Transverse colon (tissue), 4 donors: Measurements from ENCODE around the gene OLFM4. TPM values are rescaled to one million over a fixed set of nuclear protein-coding genes. Genes with fewer than 3 reads are reported as not detected.
A peak's percentile ranks its signal among the peaks of the same experiment; 100 is the strongest.

Experiments used
- DNase-seq: peaks from one replicate; pipeline ENCODE4 v3.0.0-alpha.2; 2019
- H3K27ac ChIP-seq, 4 donors: fragments of 200-600 bp; sonication (generic); 2 replicates each; pipeline ENCODE4 v1.5.1; 2016 to 2018; ENCODE audit warnings: inconsistent platforms in 4 of 4
- H3K27me3 ChIP-seq: fragments of 200-600 bp; sonication (generic); 2 replicates; pipeline ENCODE4 v1.5.1; 2017; ENCODE audit warnings: inconsistent platforms
- H3K36me3 ChIP-seq, 4 donors: fragments of 200-600 bp; sonication (generic); 2 replicates each; pipeline ENCODE4 v1.5.1; 2017 to 2019; ENCODE audit warnings: inconsistent platforms in 4 of 4
- H3K4me1 ChIP-seq, 4 donors: fragments of 200-600 bp; sonication (generic); 2 replicates each; pipeline ENCODE4 v1.5.1; 2017 to 2020; ENCODE audit warnings: inconsistent platforms in 4 of 4
- H3K4me3 ChIP-seq, 4 donors: fragments of 200-600 bp; sonication (generic); 1 replicate in 1 of 4; 2 replicates in 3 of 4; pipeline versions ENCODE4 v1.5.1 to v1.6.1; 2017 to 2019; ENCODE audit warnings: inconsistent platforms in 4 of 4
- H3K9me3 ChIP-seq, 2 donors: fragments of 200-600 bp; sonication (generic); 2 replicates each; pipeline ENCODE4 v1.5.1; 2017 to 2019; ENCODE audit warnings: inconsistent platforms in 2 of 2
- EP300 ChIP-seq: sonication (generic); formaldehyde crosslinking; IDR thresholded peaks from one replicate; pipeline ENCODE4 v1.6.1; 2017; ENCODE audit warnings: antibody characterized with exemption, low read depth
- POLR2A ChIP-seq: fragments of 450-650 bp; IDR thresholded peaks from one replicate; pipeline ENCODE4 v1.6.1; 2016; ENCODE audit warnings: antibody characterized with exemption, mild to moderate bottlenecking, moderate library complexity
- POLR2AphosphoS5 ChIP-seq, 3 donors: sonication (generic); formaldehyde crosslinking; IDR thresholded peaks; one replicate each; pipeline ENCODE4 v1.6.1; 2016; ENCODE audit warnings: antibody characterized with exemption in 3 of 3
- WGBS, 2 donors: methylation state at CpG; one replicate each; pipeline ENCODE4 v1.1.5; 2018; ENCODE audit warnings: low coverage in 1 of 2; 5-methylcytosine and 5-hydroxymethylcytosine counted together
- in situ Hi-C, 4 donors: fragments of 200-750 bp; cut with MboI; loops; one replicate each; pipeline versions ENCODE4 v1.15.0 to v1.15.1; 2017; ENCODE audit warnings: low sequenced_read_pairs in 3 of 4, low pct_ligation_motif_present in 1 of 4, low pct_unique_long_range_greater_than_20kb in 1 of 4
- intact Hi-C: fragments of 100-400 bp; cut with DNase I; formaldehyde crosslinking; loops from one replicate; pipeline ENCODE4 v1.15.1; 2023; ENCODE audit warnings: low total_unique reads
- total RNA-seq, 4 donors: library from RNA; depleted of rRNA; stranded (reverse); fragments of >200 nt; gene quantifications; one replicate each; pipeline ENCODE4 v1.1.0, GENCODE V29; 2016
- TF ChIP-seq, protein P1 (sequence below), 5 experiments: fragments of 200-600 bp in 3 of 5; fragments of 450-650 bp in 2 of 5; sonication (generic) in 3 of 5; IDR thresholded peaks; 1 replicate in 2 of 5; 2 replicates in 3 of 5; pipeline ENCODE4 v1.5.1; 2016 to 2017; ENCODE audit warnings: antibody characterized with exemption in 5 of 5, inconsistent platforms in 3 of 5, mild to moderate bottlenecking in 2 of 5, moderate library complexity in 1 of 5

The OLFM4 gene
- total RNA-seq, 4 donors from 2014 or later = 3.4 to 61.0 (median 51.9) TPM

DNA sequence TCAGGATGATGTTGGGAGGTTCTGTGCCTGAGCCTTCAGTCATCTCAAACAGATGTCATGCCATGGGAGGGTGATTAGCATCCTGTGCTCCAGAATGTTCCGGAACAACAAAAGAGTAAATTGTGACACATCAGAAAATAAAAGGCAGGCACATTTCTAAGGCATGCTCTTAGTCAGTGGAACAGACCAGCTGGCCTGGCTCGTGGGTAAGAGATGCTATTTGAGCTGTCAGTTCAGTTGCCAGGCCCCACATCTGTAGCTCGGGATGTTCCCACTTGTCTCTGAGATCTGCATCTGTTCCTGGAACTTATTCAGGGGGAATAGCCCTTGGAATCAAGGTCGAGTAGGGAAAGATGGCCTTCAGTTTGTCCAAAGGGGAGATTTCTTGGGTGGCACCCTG, 26.0 kb downstream of the OLFM4 start:
- Histone ChIP-seq H3K36me3 (no peaks in the 10 kb centered on the region), H3K9me3 (no peaks in the 10 kb centered on the region), H3K27me3 (no peaks in the 10 kb centered on the region), H3K27ac (no peak overlapping the region), H3K4me1 (no peaks in the 10 kb centered on the region), H3K4me3 (no peak overlapping the region)
- DNase-seq = no peak
- 52% methylated on average over 4 of the region's 4 CpGs; no CpG with 5 or more reads in 1 of the 2 donors for WGBS, 2 donors
- intact Hi-C loops (no loop called here), in situ Hi-C loops (no loop called here)
- no peak for TF ChIP-seq POLR2A
- no peak for TF ChIP-seq POLR2AphosphoS5 (IDR thresholded peaks at IDR 0.05)
- TF ChIP-seq, protein P1, sequence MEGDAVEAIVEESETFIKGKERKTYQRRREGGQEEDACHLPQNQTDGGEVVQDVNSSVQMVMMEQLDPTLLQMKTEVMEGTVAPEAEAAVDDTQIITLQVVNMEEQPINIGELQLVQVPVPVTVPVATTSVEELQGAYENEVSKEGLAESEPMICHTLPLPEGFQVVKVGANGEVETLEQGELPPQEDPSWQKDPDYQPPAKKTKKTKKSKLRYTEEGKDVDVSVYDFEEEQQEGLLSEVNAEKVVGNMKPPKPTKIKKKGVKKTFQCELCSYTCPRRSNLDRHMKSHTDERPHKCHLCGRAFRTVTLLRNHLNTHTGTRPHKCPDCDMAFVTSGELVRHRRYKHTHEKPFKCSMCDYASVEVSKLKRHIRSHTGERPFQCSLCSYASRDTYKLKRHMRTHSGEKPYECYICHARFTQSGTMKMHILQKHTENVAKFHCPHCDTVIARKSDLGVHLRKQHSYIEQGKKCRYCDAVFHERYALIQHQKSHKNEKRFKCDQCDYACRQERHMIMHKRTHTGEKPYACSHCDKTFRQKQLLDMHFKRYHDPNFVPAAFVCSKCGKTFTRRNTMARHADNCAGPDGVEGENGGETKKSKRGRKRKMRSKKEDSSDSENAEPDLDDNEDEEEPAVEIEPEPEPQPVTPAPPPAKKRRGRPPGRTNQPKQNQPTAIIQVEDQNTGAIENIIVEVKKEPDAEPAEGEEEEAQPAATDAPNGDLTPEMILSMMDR (IDR thresholded peaks at IDR 0.05) = no peak
- TF ChIP-seq EP300 = no peak

DNA sequence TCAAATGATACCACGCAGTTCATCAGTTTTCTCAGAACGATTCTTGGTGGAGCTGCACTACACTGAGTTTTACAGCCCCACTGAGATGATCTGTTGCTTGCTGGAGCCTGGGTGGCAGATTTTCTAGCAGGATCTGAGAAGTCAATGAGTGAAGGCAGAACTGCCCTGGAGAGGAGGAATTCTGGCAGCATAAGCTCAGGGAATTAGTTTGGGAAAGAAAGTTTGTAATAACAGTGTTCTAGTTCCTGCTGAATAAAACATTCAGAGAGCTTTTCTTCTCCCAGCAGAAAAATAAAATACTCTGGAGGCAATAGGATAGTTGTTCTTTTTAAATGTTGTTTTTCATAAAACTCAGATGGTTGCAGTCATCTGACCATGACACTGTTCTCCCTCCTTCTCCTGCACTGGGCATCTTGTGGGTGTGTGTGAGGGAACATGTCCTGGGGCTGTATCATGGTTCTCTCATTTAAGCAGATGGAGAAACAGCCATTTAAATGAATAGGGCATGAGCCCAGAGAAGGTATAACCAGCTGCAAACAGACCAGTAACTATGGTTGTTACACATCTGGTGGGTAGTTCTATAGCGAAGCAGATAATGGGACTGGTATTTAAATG, 29.6 kb downstream of the OLFM4 start:
- no peaks in the 10 kb centered on the region for H3K9me3 ChIP-seq
- H3K27me3 ChIP-seq = no peaks in the 10 kb centered on the region
- intact Hi-C loops (no loop called here), in situ Hi-C loops (no loop called here)
- no peak overlapping the region for H3K4me3 ChIP-seq
- no peaks in the 10 kb centered on the region for H3K36me3 ChIP-seq
- no peak for DNase-seq
- no peak overlapping the region for H3K27ac ChIP-seq
- peaks cover 0 to 5% (median 0%) of the 10 kb centered on the region in 4 donors for H3K4me1 ChIP-seq
- WGBS, 2 donors = 63 to 72% methylated on average over 2 to 3 of the region's 3 CpGs
- TF ChIP-seq POLR2A (no peak), EP300 (no peak), POLR2AphosphoS5 (IDR thresholded peaks at IDR 0.05) (no peak)
- TF ChIP-seq, protein P1 (IDR thresholded peaks at IDR 0.05) = no peak

DNA sequence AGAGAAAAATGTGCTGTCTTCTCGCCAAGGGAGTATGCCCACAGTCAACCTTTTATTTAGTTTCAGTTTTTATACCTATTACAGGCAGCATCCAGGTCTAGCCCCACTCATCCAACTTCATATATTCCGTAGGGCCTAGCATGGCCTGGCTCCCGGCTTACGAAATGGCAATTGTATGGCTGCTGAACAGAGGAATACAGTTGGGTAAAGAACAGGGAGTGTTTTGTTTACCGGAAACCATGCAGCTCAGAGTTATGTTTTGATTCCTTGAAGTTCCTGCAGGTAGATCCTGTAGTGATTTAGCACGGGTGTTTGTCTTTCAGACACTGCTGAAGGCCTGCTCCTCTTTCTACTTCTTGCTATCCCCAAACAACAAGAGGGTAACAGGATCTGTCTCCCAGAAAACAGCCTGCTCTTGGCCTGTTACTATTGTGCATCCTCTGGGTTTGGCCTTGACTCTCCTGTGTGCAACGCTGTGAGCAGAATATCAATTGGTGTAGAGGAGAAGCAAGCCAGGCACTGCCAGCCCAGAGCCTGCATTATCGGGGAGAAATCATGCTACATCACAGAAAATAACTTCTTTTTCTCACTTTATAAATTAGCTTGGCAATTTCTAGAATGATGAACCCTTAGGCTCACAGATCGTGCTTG, 32.4 kb downstream of the OLFM4 start:
- 67 to 100% methylated on average over 1 to 9 of the region's 9 CpGs for WGBS, 2 donors
- DNase-seq = peak; percentile 28
- no peaks in the 10 kb centered on the region for H3K36me3 ChIP-seq

DNA sequence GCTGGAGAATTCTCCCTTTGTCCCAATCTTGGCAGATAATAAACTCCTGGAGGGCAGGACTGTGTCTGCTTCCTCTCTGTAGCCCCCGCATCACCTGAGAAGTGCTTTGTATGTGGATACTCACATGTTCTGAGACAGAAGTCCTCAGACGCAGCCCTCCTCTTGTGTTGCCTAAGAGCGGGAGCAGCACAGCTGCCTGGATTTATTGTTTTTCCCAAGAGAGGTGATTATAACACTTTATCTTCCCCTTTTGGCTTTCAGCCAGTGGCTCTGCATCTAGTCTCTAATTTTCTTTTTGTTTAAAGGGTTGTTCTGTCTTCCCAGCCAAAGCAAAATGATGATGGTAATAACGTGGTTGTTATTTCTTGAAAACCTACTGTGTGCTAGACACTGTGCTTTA, 36.1 kb downstream of the OLFM4 start:
- WGBS, 2 donors = 28 to 43% methylated on average over 3 to 4 of the region's 4 CpGs
- Histone ChIP-seq H3K27ac (no peak overlapping the region), H3K4me3 (no peak overlapping the region), H3K4me1 (peaks cover 0 to 8% (median 3%) of the 10 kb centered on the region in 4 donors), H3K9me3 (no peaks in the 10 kb centered on the region), H3K36me3 (no peaks in the 10 kb centered on the region), H3K27me3 (no peaks in the 10 kb centered on the region)
- DNase-seq = no peak
- TF ChIP-seq POLR2AphosphoS5 (IDR thresholded peaks at IDR 0.05) (no peak), EP300 (no peak), POLR2A (no peak)
- TF ChIP-seq, protein P1 (IDR thresholded peaks at IDR 0.05) = no peak
- in situ Hi-C loops (no loop called here), intact Hi-C loops (no loop called here)

More for the DNA sequence above, 32.4 kb downstream of the OLFM4 start:
- intact Hi-C loops = no loop called here
- in situ Hi-C loops = no loop called here
- TF ChIP-seq POLR2A (no peak), POLR2AphosphoS5 (IDR thresholded peaks at IDR 0.05) (no peak)
- TF ChIP-seq, protein P1 (IDR thresholded peaks at IDR 0.05) = no peak
- Histone ChIP-seq H3K4me3 (no peak overlapping the region), H3K27ac (peak overlapping the region in 1 of 4 donors; percentile 2), H3K4me1 (peaks cover 0 to 8% (median 3%) of the 10 kb centered on the region in 4 donors), H3K27me3 (no peaks in the 10 kb centered on the region), H3K9me3 (no peaks in the 10 kb centered on the region)
